Cardiac muscle cell (in vitro differentiated cells and primary cell): ENCODE results near the gene TRIM62. TPM values are rescaled to one million over a fixed set of nuclear protein-coding genes. Genes with fewer than 3 reads are reported as not detected.
A peak's percentile ranks its signal among the peaks of the same experiment; 100 is the strongest.

ENCODE experiments used
- DNase-seq, 2 donors: peaks; one replicate each; pipeline versions ENCODE4 v3.0.0 to v3.0.0-alpha.2; 2010 to 2017; ENCODE audit warnings: low read depth in 1 of 2, low spot score in 1 of 2
- H3K27ac ChIP-seq: fragments of 200-600 bp; sonication (generic); 2 replicates; pipeline ENCODE4 v1.5.1; 2016
- H3K27me3 ChIP-seq: fragments of 200-600 bp; sonication (generic); 2 replicates; pipeline ENCODE4 v1.6.0; 2016; ENCODE audit warnings: control low read depth
- H3K36me3 ChIP-seq: fragments of 200-600 bp; sonication (generic); 2 replicates; pipeline ENCODE4 v1.5.1; 2016; ENCODE audit warnings: control low read depth
- H3K4me1 ChIP-seq: fragments of 200-600 bp; sonication (generic); 2 replicates; pipeline ENCODE4 v1.8.1; 2017; ENCODE audit warnings: low read depth, mild to moderate bottlenecking, mixed run types
- H3K4me3 ChIP-seq: fragments of 200-600 bp; sonication (generic); 2 replicates; pipeline ENCODE4 v1.5.1; 2016; ENCODE audit warnings: mild to moderate bottlenecking
- H3K9me3 ChIP-seq: fragments of 200-600 bp; sonication (generic); 2 replicates; pipeline ENCODE4 v1.5.1; 2017; ENCODE audit warnings: low read depth, mild to moderate bottlenecking, control low read depth
- polyA plus RNA-seq: library from polyadenylated mRNA; unstranded; fragments of >200 nt; fragmentation: Nextera tagmentation; extraction: Ambion mirVana; gene quantifications from 2 replicates; pipeline ENCODE4 v1.2.1, GENCODE V29; 2016
- total RNA-seq: library from RNA; depleted of rRNA; stranded (reverse); fragments of >200 nt; gene quantifications from 2 replicates; pipeline ENCODE4 v1.2.3, GENCODE V29; 2016
- TF ChIP-seq, protein P1 (sequence below): IDR thresholded peaks from 2 replicates; pipeline ENCODE4 v1.5.1; 2012; ENCODE audit warnings: low read depth, mild to moderate bottlenecking, low read length

The TRIM62 gene
- total and polyA plus RNA-seq, 2 experiments from 2014 or later, result 3.1 to 5.8 TPM

DNA sequence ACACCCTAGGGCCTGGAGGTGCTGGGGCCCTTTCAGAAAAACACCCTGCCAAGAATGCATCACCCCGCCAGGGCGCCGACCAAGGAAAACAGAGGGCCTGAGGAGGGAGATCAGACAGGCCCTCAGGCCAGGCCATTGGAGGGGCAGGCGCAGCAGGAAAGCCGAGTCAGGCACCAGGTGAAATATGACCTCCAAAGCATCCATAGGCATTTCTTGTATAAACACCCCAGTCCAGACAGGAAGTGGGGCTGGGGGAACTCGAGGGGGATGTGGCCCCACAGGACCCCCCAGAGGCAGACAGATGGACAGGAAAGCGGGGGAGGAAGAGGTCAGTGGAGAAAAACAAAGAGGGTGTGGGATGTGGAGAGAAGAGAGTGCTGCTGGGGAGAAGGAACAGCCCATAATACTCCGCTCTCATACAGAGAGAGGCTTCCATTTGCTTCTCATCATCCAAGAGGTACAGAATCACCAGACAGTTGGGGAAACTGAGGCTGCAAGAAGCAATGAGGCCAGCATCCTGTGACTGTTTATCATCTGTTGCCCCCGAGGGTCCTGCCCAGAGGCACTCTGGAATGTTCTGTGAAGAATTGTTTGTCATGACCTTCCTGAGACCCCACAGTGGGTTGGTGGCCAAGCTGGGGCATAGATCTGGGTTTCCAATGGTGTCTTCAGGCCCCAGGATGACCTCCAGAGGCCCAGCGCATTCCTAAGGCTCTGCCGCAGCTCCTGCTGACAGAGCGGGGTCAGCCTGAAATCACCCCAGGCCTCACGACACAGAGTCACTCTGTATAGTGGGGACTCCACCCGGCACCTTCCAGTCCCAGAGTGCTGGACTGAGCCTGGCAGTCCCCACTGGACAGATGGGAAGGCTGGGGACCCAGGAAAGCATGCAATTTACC lies 18.0 kb downstream of the TRIM62 start:
- TF ChIP-seq, protein P1, sequence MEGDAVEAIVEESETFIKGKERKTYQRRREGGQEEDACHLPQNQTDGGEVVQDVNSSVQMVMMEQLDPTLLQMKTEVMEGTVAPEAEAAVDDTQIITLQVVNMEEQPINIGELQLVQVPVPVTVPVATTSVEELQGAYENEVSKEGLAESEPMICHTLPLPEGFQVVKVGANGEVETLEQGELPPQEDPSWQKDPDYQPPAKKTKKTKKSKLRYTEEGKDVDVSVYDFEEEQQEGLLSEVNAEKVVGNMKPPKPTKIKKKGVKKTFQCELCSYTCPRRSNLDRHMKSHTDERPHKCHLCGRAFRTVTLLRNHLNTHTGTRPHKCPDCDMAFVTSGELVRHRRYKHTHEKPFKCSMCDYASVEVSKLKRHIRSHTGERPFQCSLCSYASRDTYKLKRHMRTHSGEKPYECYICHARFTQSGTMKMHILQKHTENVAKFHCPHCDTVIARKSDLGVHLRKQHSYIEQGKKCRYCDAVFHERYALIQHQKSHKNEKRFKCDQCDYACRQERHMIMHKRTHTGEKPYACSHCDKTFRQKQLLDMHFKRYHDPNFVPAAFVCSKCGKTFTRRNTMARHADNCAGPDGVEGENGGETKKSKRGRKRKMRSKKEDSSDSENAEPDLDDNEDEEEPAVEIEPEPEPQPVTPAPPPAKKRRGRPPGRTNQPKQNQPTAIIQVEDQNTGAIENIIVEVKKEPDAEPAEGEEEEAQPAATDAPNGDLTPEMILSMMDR, result no peak
- no peaks in the 10 kb centered on the region for H3K4me1 ChIP-seq
- no peak overlapping the region for H3K27ac ChIP-seq
- H3K36me3 ChIP-seq, result no peaks in the 10 kb centered on the region
- no peaks in the 10 kb centered on the region for H3K9me3 ChIP-seq
- DNase-seq, result peak in 1 of 2 donors; percentile 63
- H3K27me3 ChIP-seq, result no peaks in the 10 kb centered on the region
- no peak overlapping the region for H3K4me3 ChIP-seq

DNA sequence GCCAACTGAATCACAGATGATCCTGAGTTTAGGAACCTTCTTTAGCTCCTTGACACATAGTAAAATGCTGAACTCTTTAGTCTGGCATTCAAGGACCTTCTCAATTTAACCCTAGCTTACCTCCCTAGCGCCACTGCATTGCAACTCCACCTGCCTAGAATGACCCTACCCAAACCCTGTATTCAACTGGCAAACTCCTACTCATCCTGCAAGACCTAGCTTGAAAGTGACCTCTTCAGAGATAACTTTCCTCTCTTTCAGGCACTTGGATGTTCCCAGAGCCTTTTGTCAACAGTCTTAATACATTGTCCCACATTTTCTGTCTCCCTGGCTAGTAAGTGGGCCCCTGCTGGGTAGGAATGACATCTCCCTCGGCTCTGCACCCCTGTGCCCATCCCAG lies 19.7 kb downstream of the TRIM62 start:
- Histone ChIP-seq H3K36me3 (no peaks in the 10 kb centered on the region), H3K27me3 (no peaks in the 10 kb centered on the region), H3K4me3 (no peak overlapping the region), H3K4me1 (no peaks in the 10 kb centered on the region), H3K9me3 (no peaks in the 10 kb centered on the region), H3K27ac (no peak overlapping the region)
- TF ChIP-seq, protein P1, result no peak
- no peak for DNase-seq

DNA sequence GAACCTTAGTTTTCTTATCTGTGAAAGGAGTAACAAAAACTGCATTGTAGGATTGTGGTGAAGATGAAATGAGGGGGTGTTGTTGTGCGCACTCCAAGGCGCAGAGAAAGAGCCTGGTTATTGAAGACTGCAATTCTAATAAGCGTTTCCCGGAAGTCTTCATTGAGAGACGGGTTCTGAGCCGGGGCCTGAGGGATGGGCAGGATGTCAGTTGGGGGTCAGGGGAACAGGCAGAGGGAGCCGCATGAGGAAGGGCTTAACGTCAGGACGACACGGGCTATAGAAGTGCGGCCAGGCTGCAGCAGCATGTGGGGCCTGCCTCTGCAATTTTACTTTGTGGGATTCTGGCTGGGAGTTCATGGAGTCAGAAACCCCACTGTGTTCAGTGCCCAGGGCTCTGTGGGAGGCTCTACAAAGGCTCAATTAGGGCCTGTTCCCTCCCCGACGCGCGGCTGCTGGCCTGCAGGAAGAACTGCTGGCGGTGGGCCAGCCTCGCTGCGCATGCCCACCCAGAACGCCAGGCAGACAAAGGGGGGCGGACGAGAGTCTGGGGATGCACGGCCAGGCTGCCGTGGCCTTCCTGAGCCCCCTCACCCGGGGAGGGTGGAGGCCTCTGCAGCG lies 20.7 kb downstream of the TRIM62 start:
- TF ChIP-seq, protein P1, result no peak
- H3K4me3 ChIP-seq, result no peak overlapping the region
- no peaks in the 10 kb centered on the region for H3K9me3 ChIP-seq
- H3K4me1 ChIP-seq, result no peaks in the 10 kb centered on the region
- H3K36me3 ChIP-seq, result no peaks in the 10 kb centered on the region
- H3K27me3 ChIP-seq, result no peaks in the 10 kb centered on the region
- peak in 1 of 2 donors; percentile 84 for DNase-seq
- H3K27ac ChIP-seq, result no peak overlapping the region

DNA sequence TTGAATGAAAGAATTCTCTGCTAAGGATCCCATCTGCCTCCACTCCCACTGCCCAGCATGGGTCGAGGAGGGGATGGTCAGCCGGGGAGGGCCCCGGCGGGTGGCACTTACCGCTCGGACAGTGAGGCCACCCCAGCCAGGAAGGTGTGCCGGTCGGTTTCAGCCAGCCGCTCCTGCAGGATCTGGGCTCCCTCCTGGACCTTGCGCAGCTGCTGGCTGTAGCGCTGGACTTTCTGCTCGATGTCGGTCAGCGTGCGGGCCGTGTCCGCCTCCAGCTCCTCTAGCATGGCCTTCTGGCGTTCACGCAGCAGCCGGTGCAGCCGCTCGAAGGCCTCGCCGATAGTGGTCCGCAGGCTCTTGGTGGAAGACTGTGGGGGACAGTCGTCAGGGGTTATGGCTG lies 22.3 kb downstream of the TRIM62 start:
- DNase-seq, result no peak
- H3K4me1 ChIP-seq, result no peaks in the 10 kb centered on the region

DNA sequence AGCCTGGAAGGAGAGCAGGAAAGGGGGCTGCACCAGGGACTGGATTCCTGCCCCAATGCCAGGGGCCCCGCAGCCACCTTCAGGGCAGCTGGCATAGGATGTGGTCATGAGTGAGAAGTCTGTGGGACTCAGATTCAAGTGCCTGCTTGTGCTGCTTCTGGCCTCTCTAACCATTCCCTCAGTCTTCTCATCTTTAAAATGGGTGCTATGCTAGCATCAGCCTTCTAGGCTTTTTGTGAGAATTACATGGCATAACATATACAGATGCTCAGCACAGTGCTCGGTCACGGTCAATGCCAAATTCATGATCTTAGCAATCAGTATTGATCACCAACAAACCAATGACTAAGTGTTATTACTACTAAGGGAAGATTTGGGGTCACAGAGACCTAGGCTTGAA lies 23.5 kb downstream of the TRIM62 start:
- no peaks in the 10 kb centered on the region for H3K27me3 ChIP-seq
- H3K9me3 ChIP-seq, result no peaks in the 10 kb centered on the region
- TF ChIP-seq, protein P1, result no peak
- no peaks in the 10 kb centered on the region for H3K36me3 ChIP-seq
- no peak for DNase-seq
- no peak overlapping the region for H3K27ac ChIP-seq
- no peak overlapping the region for H3K4me3 ChIP-seq
- no peaks in the 10 kb centered on the region for H3K4me1 ChIP-seq

More for the DNA sequence above, 22.3 kb downstream of the TRIM62 start:
- H3K27ac ChIP-seq, result no peak overlapping the region
- no peaks in the 10 kb centered on the region for H3K9me3 ChIP-seq
- no peaks in the 10 kb centered on the region for H3K27me3 ChIP-seq
- no peaks in the 10 kb centered on the region for H3K36me3 ChIP-seq
- H3K4me3 ChIP-seq, result no peak overlapping the region
- TF ChIP-seq, protein P1, result no peak
